Inflammatory macrophage (primary cell): ENCODE data around the gene SHISA7.
A peak's percentile ranks its signal among the peaks of the same experiment; 100 is the strongest.
"Not testable (repeated sequence)": the region's sequence is repeated elsewhere in the genome, so short reads cannot be mapped to it uniquely, and the experiment has no call there.

Source experiments
- DNase-seq, 2 donors: peaks; one replicate each; pipeline ENCODE4 v3.0.0-alpha.2; 2020 to 2022

Gene SHISA7

DNA sequence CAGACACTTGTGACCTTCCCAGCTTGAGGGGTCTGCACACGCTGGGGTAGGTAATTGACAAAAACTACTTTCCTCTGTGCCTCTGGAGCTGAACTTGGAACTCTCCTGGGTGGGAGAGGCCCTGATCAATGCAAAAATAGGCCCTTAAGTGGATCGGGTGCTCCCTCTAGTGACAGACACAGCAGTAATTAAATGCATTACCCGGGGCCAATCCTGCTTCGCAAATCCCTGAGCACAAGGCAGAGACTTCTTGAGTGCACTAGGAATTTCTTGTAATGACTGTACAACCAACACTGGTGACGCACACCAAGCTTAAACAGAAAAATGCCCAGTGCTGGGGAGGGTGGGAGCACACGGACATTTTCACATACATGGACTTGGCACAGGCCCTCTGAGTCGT is 24.9 kb downstream of the SHISA7 start:
- peak; percentile 68 to 71 for DNase-seq

DNA sequence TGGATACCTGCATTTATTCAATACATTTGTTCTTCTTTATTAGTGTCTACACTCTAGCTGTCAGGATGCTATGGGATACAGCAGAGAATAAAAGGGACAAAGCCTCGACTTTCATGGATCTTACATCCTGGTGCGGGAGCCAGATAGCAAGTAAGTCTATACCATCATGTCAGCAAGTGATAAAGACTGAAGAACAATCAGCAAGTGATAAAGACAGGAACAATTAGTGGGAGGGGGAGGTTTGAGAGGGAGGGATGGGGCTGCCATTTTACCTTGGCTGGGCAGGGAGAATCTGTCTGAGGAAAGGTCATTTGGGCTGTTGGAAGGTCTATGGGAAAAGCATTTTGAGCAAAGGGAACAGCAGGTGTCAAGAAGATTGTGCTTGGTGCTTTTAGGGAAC is 32.9 kb downstream of the SHISA7 start:
- DNase-seq = no peak

DNA sequence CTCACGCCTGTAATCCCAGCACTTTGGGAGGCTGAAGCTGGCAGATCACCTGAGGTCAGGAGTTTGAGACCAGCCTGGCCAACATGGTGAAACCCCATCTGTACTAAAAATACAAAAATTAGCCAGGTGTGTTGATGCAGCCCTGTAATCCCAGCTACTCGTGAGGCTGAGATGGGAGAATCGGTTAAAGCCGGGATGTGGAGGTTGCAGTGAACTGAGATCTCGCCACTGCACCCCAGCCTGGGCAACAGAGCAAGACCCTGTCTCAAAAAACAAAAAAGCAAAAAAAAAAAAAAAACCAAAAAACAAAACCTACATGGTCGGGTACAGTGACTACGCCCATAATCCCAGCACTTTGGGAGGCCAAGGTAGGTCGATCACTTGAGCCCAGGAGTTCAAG is 33.9 kb downstream of the SHISA7 start:
- DNase-seq = not testable (repeated sequence)

DNA sequence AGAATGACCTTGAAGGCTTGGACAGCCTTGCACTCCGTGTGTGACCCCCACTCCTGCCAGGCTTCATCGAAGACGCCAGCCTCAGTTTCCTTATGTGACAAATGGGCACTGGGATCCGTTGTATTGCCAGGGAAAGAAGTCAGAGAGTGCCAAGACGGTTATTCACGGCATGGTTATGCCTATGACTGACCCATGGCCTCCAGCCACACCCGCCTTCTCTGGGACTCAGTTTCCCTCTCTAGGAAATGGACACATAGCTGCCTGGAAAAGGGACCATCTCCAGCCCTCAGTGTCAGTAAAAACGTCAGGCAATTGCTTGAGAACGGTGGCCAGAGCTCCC is 34.6 kb downstream of the SHISA7 start:
- no peak for DNase-seq

- peak; percentile 99 to 100 for DNase-seq
These were observed 35.1 kb downstream of the SHISA7 start for GRCh38 chr19:55407800-55408532.

- not testable (repeated sequence) for DNase-seq
These were observed 35.6 kb downstream of the SHISA7 start, which contains the start of gene UBE2S for GRCh38 chr19:55407550-55407799. TSS of gene UBE2S (minus strand) at chr19:55407788. CDS start at chr19:55407589, 199 bp downstream.

DNA sequence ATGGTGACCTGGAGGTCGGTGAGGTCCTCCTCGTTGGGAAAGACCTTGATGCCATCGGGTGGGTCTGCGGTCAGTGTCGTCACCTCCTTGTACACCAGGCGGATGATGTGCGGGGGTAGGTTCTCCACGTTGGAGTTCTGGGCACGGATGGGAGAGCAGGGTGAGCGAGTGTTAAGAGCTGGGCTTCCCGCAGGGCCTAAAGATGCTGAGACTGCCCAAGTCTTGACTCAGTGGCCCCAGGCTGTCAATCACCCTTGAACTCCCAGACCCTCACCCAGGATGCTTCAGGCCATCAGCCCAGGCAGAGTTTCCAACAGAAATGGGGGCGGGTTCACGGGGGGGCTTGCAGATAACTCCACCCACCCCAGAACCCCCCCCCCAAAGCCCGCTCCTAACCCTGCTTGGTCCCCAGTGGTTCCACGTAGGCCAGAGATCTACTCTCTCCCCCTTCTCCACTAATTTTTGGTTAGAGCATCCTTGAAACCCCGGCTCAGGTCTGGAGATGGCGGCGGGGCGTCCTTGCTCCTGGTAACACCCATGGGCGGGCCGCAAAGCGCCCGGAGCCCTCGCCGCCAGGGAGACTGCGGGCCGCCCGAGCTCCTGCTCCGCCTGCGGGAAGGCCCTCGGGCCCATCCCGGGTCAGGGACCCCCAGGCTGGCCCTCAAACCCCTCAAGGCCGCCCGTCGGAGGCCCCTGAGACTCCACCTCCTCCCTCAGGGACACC is 36.1 kb downstream of the SHISA7 start:
- DNase-seq = peak; percentile 28 to 53

GRCh38 chr19:55406091-55406825 is 36.8 kb downstream of the SHISA7 start:
- DNase-seq = no peak

DNA sequence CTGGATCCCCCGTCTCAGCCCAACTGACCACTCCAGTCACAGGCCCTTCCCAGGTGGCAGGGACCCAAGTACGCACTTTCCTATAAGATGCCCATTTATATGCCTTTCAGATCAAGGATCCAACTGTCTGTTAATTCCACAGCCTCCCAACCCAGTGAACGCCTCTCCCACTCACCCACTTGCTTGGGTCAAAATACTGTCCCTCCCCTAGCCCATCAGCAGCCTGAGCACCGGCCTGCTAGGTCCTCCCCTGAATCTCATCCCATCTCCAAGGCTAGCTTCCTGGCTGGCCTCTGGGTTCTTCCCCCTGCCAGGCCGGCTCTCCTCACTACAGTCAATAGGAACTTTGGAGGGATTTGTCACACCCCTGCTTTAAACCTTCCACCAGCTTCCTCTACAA is 37.5 kb downstream of the SHISA7 start:
- DNase-seq = no peak

GRCh38 chr19:55402509-55402908 is 40.6 kb downstream of the SHISA7 start:
- DNase-seq = no peak

GRCh38 chr19:55401390-55401789 is 41.7 kb downstream of the SHISA7 start:
- DNase-seq = not testable (repeated sequence)

- DNase-seq = no peak
These were observed 42.6 kb downstream of the SHISA7 start for GRCh38 chr19:55400281-55401087.

- peak; percentile 42 to 68 for DNase-seq
These were observed 44.7 kb downstream of the SHISA7 start for GRCh38 chr19:55398200-55398925.

DNA sequence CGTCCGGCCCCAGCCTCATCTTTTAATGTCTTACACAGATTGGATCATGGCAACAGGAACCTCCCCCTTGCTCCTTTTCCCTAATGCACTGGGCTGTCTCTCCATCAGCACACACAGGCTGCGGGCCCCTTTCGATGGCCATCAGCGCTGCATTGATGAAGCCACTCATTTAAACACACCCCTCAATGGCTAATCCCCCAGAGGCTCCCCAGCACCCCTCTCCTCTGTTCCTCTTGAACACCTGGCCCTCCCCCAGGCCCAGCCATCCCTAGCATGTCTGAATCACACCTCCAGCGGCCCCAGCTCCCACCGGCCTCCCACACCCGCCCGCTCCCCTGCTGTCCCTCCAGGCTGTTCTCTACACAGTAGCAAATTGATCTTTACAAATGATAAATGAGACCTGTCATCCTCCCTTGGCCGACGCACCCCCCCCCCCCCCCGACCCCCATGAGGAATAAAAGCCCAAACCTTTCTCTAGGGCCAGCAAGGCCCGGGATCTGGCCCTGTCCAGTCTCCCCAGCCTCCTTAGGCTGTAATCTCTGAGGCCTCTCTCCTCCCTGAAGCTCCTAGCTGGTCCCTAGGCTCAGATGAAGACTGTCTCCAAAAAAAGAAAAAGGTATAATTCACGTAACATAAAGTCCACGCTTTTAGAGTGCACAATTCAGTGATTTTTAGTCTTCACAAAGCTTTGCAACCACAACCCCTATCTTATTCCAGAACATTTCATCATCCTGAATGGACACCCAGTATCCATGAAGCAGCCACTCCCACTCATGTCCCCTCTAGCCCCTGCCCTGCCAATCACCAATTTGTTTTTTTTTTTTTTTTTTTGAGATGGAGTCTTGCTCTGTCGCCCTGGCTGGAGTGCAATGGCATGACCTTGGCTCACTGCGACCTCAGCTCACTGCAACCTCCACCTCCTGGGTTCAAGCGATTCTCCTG is 50.0 kb downstream of the SHISA7 start:
- no peak for DNase-seq

GRCh38 chr19:55391702-55392615 is 51.1 kb downstream of the SHISA7 start:
- DNase-seq = no peak

DNA sequence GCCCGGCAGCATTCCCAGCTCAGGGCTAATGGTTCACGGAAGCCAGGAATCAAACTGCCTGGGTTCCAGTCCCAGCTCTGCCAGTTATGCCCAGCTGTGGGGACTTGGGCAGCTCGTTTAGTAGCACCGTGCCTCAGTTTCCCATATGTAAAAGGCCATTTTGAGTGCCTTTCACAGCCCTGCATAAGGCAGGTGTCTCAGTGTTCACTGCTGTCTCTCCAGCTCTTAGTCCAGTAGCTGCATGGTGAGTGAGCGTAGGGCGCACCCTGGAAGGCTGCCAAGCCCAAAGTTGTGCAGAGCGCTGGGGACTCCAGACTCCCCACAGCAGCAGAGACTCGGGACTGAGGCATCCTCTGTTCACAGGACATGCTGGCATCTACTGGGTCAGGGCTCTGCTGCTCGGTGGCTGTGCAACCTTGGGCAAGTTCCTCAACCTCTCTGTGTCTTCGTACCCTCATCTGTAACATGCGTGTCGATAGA is 51.9 kb downstream of the SHISA7 start:
- no peak for DNase-seq

DNA sequence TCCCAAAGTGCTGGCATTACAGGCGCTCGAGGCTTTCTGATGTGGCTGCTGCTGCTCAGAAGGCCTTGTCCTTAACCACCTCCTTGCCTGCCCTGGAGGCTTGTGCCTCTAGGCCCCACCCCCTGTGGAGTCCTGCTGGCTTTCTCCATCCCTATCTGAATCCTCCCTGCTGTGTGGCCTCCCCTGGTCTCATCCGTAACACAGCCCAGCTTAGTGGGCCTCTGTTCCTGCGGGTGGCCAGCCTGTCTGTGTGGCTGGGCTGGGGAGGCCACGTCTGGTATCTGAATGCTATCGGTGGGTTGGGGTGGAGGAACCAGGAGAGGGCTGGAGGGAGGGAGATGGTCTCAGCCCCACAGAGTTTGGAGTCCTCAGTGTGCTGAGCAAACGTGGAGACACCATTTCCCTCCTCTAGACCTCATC is 52.6 kb downstream of the SHISA7 start:
- no peak for DNase-seq

DNA sequence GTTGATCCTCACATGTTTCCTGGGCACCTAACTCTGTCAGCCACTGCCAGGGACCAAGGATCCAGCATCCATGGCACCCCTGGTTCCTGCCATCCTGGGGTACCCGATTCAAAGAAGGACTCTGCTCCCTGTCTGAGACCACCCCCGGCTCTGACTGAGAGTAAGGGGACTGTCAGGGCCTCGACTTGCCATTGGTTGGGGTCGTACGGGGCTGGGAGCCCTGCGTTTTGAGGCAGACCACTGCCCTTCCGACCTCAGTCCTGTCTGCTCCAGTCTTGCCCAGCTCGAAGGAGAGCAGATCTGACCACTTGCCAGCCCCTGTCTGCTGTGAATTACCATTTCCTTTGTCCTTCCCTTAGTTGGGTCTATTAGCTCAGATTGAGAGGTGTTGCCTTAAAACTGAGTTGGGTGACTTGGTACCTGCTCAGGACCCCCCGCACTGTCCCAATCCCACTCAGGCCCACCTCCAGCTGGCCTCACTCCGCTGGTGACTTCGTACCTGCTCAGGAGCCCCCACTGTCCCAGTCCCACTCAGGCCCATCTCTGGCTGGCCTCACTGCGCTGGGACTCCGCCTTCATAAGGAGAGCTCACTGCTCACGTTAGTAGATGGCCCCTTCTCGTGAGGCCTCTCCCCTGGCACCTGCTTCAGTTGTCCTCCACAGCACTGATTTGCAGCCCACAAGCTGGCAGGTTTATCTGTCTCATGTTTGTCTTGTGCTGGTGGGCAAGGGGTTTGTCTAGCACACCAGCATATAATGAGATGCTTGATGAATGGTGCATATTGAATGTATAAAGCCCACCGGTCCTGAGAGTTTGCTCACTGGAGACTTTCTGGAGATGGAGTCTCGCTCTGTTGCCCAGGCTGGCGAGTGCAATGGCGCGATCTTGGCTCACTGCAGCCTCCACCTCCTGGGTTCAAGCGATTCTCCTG is 53.4 kb downstream of the SHISA7 start:
- no peak for DNase-seq
